ENCODE results near the gene CCNC.

Gene CCNC

DNA sequence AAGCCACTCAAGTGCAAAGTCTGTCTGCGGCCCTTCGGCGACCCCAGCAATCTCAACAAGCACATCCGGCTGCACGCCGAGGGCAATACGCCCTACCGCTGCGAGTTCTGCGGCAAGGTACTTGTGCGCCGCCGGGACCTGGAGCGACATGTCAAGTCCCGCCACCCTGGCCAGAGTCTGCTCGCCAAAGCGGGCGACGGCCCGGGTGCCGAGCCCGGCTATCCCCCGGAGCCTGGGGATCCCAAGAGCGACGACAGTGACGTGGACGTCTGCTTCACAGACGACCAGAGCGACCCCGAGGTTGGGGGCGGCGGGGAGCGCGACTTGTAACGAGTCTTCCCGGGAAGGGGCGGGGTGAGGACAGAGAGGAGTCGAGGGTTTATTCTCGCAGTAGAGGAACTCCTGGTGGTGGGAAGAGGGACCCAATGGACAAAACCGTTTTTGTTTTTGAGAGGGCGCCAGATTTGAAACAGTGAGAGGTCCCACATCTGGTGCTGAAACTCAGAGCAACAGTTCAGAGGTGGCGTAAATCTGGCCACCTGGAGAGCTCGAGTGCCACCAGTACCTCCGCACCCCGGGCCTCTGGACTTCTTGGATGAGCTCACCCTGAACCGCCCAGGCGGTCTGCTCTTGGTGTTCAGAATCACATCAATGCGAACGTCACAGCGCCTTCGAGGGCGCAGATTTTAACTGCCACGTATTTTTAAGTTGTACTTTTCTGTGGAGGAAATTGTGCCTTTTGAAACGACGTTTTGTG lies 46.1 kb upstream of the CCNC start:
- H3K4me3 ChIP-seq (ENCODE audit: low read depth, low read length) = peak overlapping the region; percentile 52
- H3K36me3 ChIP-seq (ENCODE audit: control insufficient read depth in 2 of 2, insufficient read depth in 1 of 2, low read length in 2 of 2) = no peaks in the 10 kb centered on the region
- H3K27ac ChIP-seq (ENCODE audit: extremely low read depth, low read depth, low read length) = peak overlapping the region; percentile 59
- CTCF ChIA-PET = interaction anchor here (0.5 to 1.2 kb wide), 6 partner anchors 9 to 159 kb away, joined by 3 to 7 read pairs (median 4); no protein-coding TSS in a partner anchor
- H3K4me1 ChIP-seq (ENCODE audit: control insufficient read depth, insufficient read depth, low read length) = 0 out of 2 replicates have a peak, but pooled peaks cover 10% of the 10 kb centered on the region
- POLR2A ChIA-PET = interaction anchor here (0.6 to 2.4 kb wide), 5 partner anchors 11 to 65 kb away, joined by 3 to 30 read pairs (median 6); partner anchors contain the start of gene CCNC
- no peaks in the 10 kb centered on the region for H3K9me3 ChIP-seq (ENCODE audit: control insufficient read depth, insufficient read depth, low read depth, low read length)
- TF ChIP-seq ZNF155 (tag by site-specific recombination; IDR thresholded peaks at IDR 0.05) (no peak), ZNF777 (tag by site-specific recombination; IDR thresholded peaks at IDR 0.05; ENCODE audit: borderline replicate concordance) (peak; percentile 72; the same call in 1 of the 2 replicates), ZNF221 (tag by site-specific recombination; IDR thresholded peaks at IDR 0.05; ENCODE audit: borderline replicate concordance) (no peak), KLF10 (tag by site-specific recombination; IDR thresholded peaks at IDR 0.05) (0 out of 2 replicates have a peak, but pooled peaks have one; percentile 15), ZNF623 (tag by site-specific recombination; IDR thresholded peaks at IDR 0.05) (0 out of 2 replicates have a peak, but pooled peaks have one; percentile 4), SP2 (tag by site-specific recombination; IDR thresholded peaks at IDR 0.05) (peak; percentile 48), ZBTB20 (tag by site-specific recombination; IDR thresholded peaks at IDR 0.05) (peak; percentile 83), ZBTB48 (tag by site-specific recombination; IDR thresholded peaks at IDR 0.05) (no peak), ZNF184 (tag by site-specific recombination; IDR thresholded peaks at IDR 0.05) (no peak), ZNF548 (tag by site-specific recombination; IDR thresholded peaks at IDR 0.05) (no peak), ZNF560 (tag by site-specific recombination; IDR thresholded peaks at IDR 0.05; ENCODE audit: borderline replicate concordance) (no peak), RBAK (tag by site-specific recombination; IDR thresholded peaks at IDR 0.05) (no peak), ZNF121 (tag by site-specific recombination; IDR thresholded peaks at IDR 0.05) (no peak), KLF1 (tag by site-specific recombination; IDR thresholded peaks at IDR 0.05) (no peak), ZNF654 (tag by site-specific recombination; IDR thresholded peaks at IDR 0.05; ENCODE audit: low read depth) (no peak), ZFP37 (tag by site-specific recombination; IDR thresholded peaks at IDR 0.05) (peak; percentile 67; the same call in 1 of the 2 replicates), TRIM28 (IDR thresholded peaks at IDR 0.05; ENCODE audit: borderline replicate concordance, low read length) (no peak), ZNF830 (tag by site-specific recombination; IDR thresholded peaks at IDR 0.05; ENCODE audit: low read depth) (no peak), ZNF518A (tag by site-specific recombination; conservative IDR thresholded peaks at IDR 0.05; ENCODE audit: low read depth) (no peak), ZNF521 (tag by site-specific recombination; IDR thresholded peaks at IDR 0.05) (no peak), HOXA7 (CRISPR knock-in tag; IDR thresholded peaks at IDR 0.05; ENCODE audit: borderline replicate concordance) (no peak; the same call in 1 of the 2 replicates), ZNF707 (tag by site-specific recombination; IDR thresholded peaks at IDR 0.05) (no peak), MYNN (tag by site-specific recombination; IDR thresholded peaks at IDR 0.05; ENCODE audit: borderline replicate concordance) (no peak), SETDB1 (IDR thresholded peaks at IDR 0.05; ENCODE audit: insufficient read length, low read length) (no peak), KLF8 (tag by site-specific recombination; IDR thresholded peaks at IDR 0.05) (peak; percentile 44), ZSCAN18 (tag by site-specific recombination; IDR thresholded peaks at IDR 0.05) (no peak), MZF1 (tag by site-specific recombination; IDR thresholded peaks at IDR 0.05; ENCODE audit: borderline replicate concordance) (no peak), KLF7 (tag by site-specific recombination; IDR thresholded peaks at IDR 0.05; ENCODE audit: borderline replicate concordance) (no peak)
- TF ChIP-seq, protein P1, sequence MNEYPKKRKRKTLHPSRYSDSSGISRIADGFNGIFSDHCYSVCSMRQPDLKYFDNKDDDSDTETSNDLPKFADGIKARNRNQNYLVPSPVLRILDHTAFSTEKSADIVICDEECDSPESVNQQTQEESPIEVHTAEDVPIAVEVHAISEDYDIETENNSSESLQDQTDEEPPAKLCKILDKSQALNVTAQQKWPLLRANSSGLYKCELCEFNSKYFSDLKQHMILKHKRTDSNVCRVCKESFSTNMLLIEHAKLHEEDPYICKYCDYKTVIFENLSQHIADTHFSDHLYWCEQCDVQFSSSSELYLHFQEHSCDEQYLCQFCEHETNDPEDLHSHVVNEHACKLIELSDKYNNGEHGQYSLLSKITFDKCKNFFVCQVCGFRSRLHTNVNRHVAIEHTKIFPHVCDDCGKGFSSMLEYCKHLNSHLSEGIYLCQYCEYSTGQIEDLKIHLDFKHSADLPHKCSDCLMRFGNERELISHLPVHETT (tag by site-specific recombination; IDR thresholded peaks at IDR 0.05) = no peak
- TF ChIP-seq, protein P2, sequence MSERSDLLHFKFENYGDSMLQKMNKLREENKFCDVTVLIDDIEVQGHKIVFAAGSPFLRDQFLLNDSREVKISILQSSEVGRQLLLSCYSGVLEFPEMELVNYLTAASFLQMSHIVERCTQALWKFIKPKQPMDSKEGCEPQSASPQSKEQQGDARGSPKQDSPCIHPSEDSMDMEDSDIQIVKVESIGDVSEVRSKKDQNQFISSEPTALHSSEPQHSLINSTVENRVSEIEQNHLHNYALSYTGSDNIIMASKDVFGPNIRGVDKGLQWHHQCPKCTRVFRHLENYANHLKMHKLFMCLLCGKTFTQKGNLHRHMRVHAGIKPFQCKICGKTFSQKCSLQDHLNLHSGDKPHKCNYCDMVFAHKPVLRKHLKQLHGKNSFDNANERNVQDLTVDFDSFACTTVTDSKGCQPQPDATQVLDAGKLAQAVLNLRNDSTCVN (tag by site-specific recombination; optimal IDR thresholded peaks at IDR 0.05) = peak; percentile 74

Measured in HEK293 (cell line).